Upper lobe of right lung (tissue), 1 donor: ENCODE measurements around the gene SCN1B. TPM values are rescaled to one million over a fixed set of nuclear protein-coding genes. Genes with fewer than 3 reads are reported as not detected.

Source experiments
- ATAC-seq: fragments of 200-7000 bp; cut with Tn5 transposase; one replicate; pipeline ENCODE4 v1.9.1; 2020; ENCODE audit warnings: mild to moderate bottlenecking, moderate library complexity
- DNase-seq: peaks from one replicate; pipeline ENCODE4 v3.0.0-alpha.2; 2020
- H3K27ac ChIP-seq: fragments of 200-600 bp; one replicate; pipeline ENCODE4 v1.8.0; 2022
- H3K27me3 ChIP-seq: fragments of 200-600 bp; one replicate; pipeline ENCODE4 v1.8.0; 2022; ENCODE audit warnings: mild to moderate bottlenecking
- H3K36me3 ChIP-seq: fragments of 200-600 bp; one replicate; pipeline ENCODE4 v1.8.0; 2022
- H3K4me1 ChIP-seq: fragments of 200-600 bp; one replicate; pipeline ENCODE4 v1.8.0; 2022
- H3K4me3 ChIP-seq: fragments of 200-600 bp; one replicate; pipeline ENCODE4 v1.8.0; 2022; ENCODE audit warnings: mild to moderate bottlenecking
- H3K9me3 ChIP-seq: fragments of 200-600 bp; one replicate; pipeline ENCODE4 v1.8.0; 2022
- CTCF ChIP-seq: fragments of 200-600 bp; IDR thresholded peaks from one replicate; pipeline ENCODE4 v1.8.0; 2022; ENCODE audit warnings: antibody characterized with exemption
- intact Hi-C: fragments of 100-400 bp; cut with DNase I; formaldehyde crosslinking; loops from one replicate; pipeline ENCODE4 v1.11.0; 2022
- total RNA-seq: library from RNA; stranded (reverse); fragmentation: NEBNext Ultra II Directional; extraction: Animal tissue kit (Norgen Biotek cat#: 25700); gene quantifications from one replicate; pipeline ENCODE4 v1.2.1, GENCODE V29; 2021
- donor health status: DM: no; HTN: yes; CAD: no; lungs with severe emphysema.

The SCN1B gene
- total RNA-seq, 1 donor from 2014 or later, result 8.7 TPM

GRCh38 chr19:35019144-35019543 lies 11.1 kb upstream of the SCN1B start:
- Histone ChIP-seq H3K27ac (no peak overlapping the region), H3K4me3 (no peak overlapping the region), H3K36me3 (peaks cover 100% of the 10 kb centered on the region), H3K9me3 (no peaks in the 10 kb centered on the region), H3K27me3 (no peaks in the 10 kb centered on the region), H3K4me1 (peaks cover 10% of the 10 kb centered on the region)
- TF ChIP-seq CTCF, result no peak
- no peak for ATAC-seq
- no peak for DNase-seq
- intact Hi-C loops, result no loop called here

- H3K4me3 ChIP-seq, result no peak overlapping the region
- no peaks in the 10 kb centered on the region for H3K9me3 ChIP-seq
- no peak overlapping the region for H3K27ac ChIP-seq
- H3K4me1 ChIP-seq, result no peaks in the 10 kb centered on the region
- intact Hi-C loops, result no loop called here
- no peaks in the 10 kb centered on the region for H3K27me3 ChIP-seq
- DNase-seq (no peak), ATAC-seq (no peak)
- no peak for TF ChIP-seq CTCF
- peaks cover 100% of the 10 kb centered on the region for H3K36me3 ChIP-seq
Observed at GRCh38 chr19:35021016-35021415, 9.3 kb upstream of the SCN1B start.

DNA sequence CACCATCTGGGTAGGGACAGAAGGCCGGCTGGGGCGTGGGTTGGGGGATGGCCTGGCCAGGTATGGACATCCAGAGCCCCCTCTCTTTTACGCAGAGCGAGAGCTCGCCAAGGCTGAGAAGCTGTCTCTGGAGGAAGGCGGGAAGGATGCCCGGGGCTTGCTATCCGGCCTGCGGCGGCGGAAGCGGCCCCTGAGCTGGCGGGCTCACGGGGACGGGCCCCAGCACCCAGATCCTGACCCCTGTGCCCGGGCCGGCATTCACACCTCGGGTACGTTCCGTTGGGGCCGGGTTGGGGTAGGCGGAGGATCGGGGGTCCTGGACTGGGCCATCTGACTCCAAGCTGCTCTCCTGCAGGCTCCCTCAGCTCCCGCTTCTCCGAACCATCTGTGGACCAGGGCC lies 8.7 kb upstream of the SCN1B start:
- peaks cover 100% of the 10 kb centered on the region for H3K36me3 ChIP-seq
- intact Hi-C loops, result no loop called here

GRCh38 chr19:35022460-35022859 lies 7.8 kb upstream of the SCN1B start:
- DNase-seq, result no peak
- TF ChIP-seq CTCF, result no peak
- H3K4me1 ChIP-seq, result no peaks in the 10 kb centered on the region
- peak; percentile 3 for ATAC-seq
- H3K27ac ChIP-seq, result no peak overlapping the region
- intact Hi-C loops, result no loop called here
- no peak overlapping the region for H3K4me3 ChIP-seq
- H3K36me3 ChIP-seq, result peaks cover 100% of the 10 kb centered on the region
- no peaks in the 10 kb centered on the region for H3K27me3 ChIP-seq
- no peaks in the 10 kb centered on the region for H3K9me3 ChIP-seq

More for the DNA sequence above, 8.7 kb upstream of the SCN1B start:
- H3K9me3 ChIP-seq, result no peaks in the 10 kb centered on the region
- H3K4me1 ChIP-seq, result no peaks in the 10 kb centered on the region
- H3K4me3 ChIP-seq, result no peak overlapping the region
- no peaks in the 10 kb centered on the region for H3K27me3 ChIP-seq
- no peak overlapping the region for H3K27ac ChIP-seq
- ATAC-seq (no peak), DNase-seq (no peak)
- no peak for TF ChIP-seq CTCF

DNA sequence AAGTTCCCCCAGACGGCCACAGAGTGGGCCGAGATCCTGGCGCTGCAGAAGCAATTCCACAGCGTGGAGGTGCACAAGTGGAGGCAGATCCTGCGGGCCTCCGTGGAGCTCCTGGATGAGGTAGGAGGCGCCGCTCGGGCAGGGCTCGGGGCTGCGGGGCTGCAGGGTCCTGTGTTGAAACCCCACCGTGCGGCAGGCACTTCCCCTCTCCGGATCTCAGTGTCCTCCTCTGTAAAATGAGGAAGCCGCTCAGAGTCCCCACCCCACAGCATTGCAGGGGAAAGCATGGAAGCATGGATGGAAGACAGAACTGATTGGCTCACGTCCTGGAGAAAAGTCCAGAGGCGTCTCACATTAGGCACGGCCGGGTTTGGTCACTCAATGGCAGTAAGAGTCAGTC lies 6.8 kb upstream of the SCN1B start:
- peaks cover 95% of the 10 kb centered on the region for H3K36me3 ChIP-seq
- H3K27me3 ChIP-seq, result no peaks in the 10 kb centered on the region
- no peaks in the 10 kb centered on the region for H3K4me1 ChIP-seq
- intact Hi-C loops, result no loop called here
- no peak overlapping the region for H3K4me3 ChIP-seq
- TF ChIP-seq CTCF, result no peak
- no peak for DNase-seq
- no peaks in the 10 kb centered on the region for H3K9me3 ChIP-seq
- no peak overlapping the region for H3K27ac ChIP-seq
- peak; percentile 15 for ATAC-seq

DNA sequence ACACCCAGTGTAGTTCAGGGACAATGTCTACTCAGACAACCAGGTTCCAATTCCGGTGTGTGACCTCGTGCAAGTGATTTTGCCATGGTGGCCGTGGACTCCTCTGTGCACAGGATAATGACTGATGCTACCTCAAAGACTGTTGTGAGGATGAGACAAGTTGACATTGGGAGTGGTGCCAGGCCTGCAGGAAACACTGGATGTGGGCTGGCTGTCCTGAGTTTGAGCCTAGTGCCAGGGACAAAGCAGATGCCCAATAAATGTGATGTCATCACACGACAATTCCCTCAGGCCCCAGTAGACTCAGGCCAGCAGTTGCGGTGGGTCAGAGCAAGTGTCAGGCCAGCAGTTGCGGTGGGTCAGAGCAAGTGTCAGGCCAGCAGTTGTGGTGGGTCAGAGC lies 6.2 kb upstream of the SCN1B start:
- H3K36me3 ChIP-seq, result peaks cover 89% of the 10 kb centered on the region

More for the DNA sequence above, 6.2 kb upstream of the SCN1B start:
- H3K27me3 ChIP-seq, result no peaks in the 10 kb centered on the region
- intact Hi-C loops, result no loop called here
- H3K4me3 ChIP-seq, result no peak overlapping the region
- ATAC-seq (no peak), DNase-seq (no peak)
- no peaks in the 10 kb centered on the region for H3K9me3 ChIP-seq
- no peak for TF ChIP-seq CTCF
- H3K4me1 ChIP-seq, result no peaks in the 10 kb centered on the region
- H3K27ac ChIP-seq, result no peak overlapping the region
